Glutamatergic neuron (in vitro differentiated cells): Measurements from ENCODE around the gene STX10. TPM values are rescaled to one million over a fixed set of nuclear protein-coding genes. Genes with fewer than 3 reads are reported as not detected.
"Not testable (repeated sequence)": the region's sequence is repeated elsewhere in the genome, so short reads cannot be mapped to it uniquely, and the experiment has no call there.

ENCODE experiments used
- DNase-seq: peaks from one replicate; pipeline ENCODE4 v3.0.0; 2022
- H3K27ac Mint-ChIP-seq: one replicate; pipeline ENCODE4 v1.8.0; 2020; ENCODE audit warnings: mild to moderate bottlenecking, mixed read lengths, inconsistent platforms; ENCODE audit not compliant: unreplicated experiment
- H3K27me3 Mint-ChIP-seq: one replicate; pipeline ENCODE4 v1.8.0; 2020; ENCODE audit warnings: mild to moderate bottlenecking, moderate library complexity, mixed read lengths, inconsistent platforms; ENCODE audit not compliant: unreplicated experiment
- H3K36me3 Mint-ChIP-seq: one replicate; pipeline ENCODE4 v1.8.0; 2020; ENCODE audit warnings: mild to moderate bottlenecking, mixed read lengths, inconsistent platforms; ENCODE audit not compliant: unreplicated experiment
- H3K4me1 Mint-ChIP-seq: one replicate; pipeline ENCODE4 v1.8.0; 2020; ENCODE audit warnings: mild to moderate bottlenecking, low read depth, mixed read lengths, inconsistent platforms; ENCODE audit not compliant: unreplicated experiment
- H3K4me3 Mint-ChIP-seq: one replicate; pipeline ENCODE4 v1.8.0; 2020; ENCODE audit warnings: mild to moderate bottlenecking, mixed read lengths, inconsistent platforms; ENCODE audit not compliant: unreplicated experiment
- H3K9me3 Mint-ChIP-seq: one replicate; pipeline ENCODE4 v1.8.0; 2020; ENCODE audit warnings: mild to moderate bottlenecking, moderate library complexity, mixed read lengths, inconsistent platforms; ENCODE audit not compliant: unreplicated experiment
- total RNA-seq: library from RNA; stranded (reverse); fragmentation: NEBNext Ultra II Directional; extraction: Animal tissue kit (Norgen Biotek cat#: 25700); gene quantifications from one replicate; pipeline ENCODE4 v1.2.1, GENCODE V29; 2021; ENCODE audit not compliant: unreplicated experiment
- TF ChIP-seq, protein P1 (sequence below): fragments of 200-600 bp; sonication (generic); IDR thresholded peaks from one replicate; pipeline ENCODE4 v1.5.0; 2021; ENCODE audit not compliant: partially characterized antibody, unreplicated experiment

The STX10 gene
- total RNA-seq, 1 donor from 2014 or later, result 17.2 TPM

DNA sequence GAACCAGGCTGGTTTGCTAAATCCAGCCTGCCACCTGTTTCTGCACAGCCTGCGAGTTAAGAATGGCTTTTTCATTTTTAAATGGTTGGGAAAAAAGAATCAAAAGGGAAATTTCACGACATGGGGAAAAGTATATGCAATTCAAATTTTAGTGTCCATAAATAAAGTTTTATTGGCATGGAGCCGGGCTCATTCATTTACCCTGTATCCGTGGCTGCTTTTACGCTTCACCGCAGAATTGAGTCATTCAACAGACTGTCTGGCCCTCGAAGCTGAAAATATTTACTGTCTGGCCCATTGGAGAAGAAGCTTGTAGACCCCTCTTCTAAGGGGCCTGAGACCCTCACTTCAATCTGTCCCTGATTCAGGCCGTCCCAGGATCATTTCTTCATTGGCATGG, 26.2 kb upstream of the STX10 start:
- H3K4me1 Mint-ChIP-seq, result peaks cover 4% of the 10 kb centered on the region
- no peaks in the 10 kb centered on the region for H3K27me3 Mint-ChIP-seq
- H3K27ac Mint-ChIP-seq, result no peak overlapping the region
- TF ChIP-seq, protein P1, sequence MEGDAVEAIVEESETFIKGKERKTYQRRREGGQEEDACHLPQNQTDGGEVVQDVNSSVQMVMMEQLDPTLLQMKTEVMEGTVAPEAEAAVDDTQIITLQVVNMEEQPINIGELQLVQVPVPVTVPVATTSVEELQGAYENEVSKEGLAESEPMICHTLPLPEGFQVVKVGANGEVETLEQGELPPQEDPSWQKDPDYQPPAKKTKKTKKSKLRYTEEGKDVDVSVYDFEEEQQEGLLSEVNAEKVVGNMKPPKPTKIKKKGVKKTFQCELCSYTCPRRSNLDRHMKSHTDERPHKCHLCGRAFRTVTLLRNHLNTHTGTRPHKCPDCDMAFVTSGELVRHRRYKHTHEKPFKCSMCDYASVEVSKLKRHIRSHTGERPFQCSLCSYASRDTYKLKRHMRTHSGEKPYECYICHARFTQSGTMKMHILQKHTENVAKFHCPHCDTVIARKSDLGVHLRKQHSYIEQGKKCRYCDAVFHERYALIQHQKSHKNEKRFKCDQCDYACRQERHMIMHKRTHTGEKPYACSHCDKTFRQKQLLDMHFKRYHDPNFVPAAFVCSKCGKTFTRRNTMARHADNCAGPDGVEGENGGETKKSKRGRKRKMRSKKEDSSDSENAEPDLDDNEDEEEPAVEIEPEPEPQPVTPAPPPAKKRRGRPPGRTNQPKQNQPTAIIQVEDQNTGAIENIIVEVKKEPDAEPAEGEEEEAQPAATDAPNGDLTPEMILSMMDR, result no peak
- H3K4me3 Mint-ChIP-seq, result no peak overlapping the region
- H3K9me3 Mint-ChIP-seq, result peaks cover 3% of the 10 kb centered on the region
- no peak for DNase-seq
- H3K36me3 Mint-ChIP-seq, result no peaks in the 10 kb centered on the region

DNA sequence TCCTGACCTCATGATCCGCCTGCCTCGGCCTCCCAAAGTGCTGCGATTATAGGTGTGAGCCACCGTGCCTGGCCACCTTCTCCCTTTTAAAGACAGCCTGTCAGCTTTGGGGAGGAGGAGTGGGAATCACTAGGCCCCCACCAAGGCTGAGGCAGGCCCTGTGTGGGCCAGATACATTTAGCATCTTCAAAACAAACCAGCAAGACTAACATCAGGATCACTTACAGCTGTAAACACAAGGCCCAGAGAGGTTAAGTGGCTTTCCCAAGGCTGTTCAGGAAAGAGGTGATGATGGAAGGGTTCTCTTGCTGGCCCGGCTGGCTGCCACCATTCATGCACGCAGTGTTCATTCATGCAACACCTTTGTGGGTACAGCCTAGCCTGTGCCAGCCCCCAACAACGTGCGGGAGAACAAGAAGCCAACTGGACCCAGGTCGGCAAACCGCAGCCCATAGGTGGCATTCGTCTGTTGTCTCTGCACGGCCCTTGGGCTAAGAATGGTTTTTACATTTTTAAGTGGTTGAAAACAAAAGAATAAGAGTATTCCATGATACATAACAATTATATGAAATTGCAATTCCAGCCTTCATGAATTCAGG, 23.1 kb upstream of the STX10 start:
- TF ChIP-seq, protein P1, result no peak
- Mint-ChIP-seq H3K36me3 (no peaks in the 10 kb centered on the region), H3K27ac (peak overlapping the region; percentile 6), H3K9me3 (peaks cover 6% of the 10 kb centered on the region), H3K27me3 (no peaks in the 10 kb centered on the region), H3K4me1 (peaks cover 5% of the 10 kb centered on the region), H3K4me3 (no peak overlapping the region)
- DNase-seq, result no peak

DNA sequence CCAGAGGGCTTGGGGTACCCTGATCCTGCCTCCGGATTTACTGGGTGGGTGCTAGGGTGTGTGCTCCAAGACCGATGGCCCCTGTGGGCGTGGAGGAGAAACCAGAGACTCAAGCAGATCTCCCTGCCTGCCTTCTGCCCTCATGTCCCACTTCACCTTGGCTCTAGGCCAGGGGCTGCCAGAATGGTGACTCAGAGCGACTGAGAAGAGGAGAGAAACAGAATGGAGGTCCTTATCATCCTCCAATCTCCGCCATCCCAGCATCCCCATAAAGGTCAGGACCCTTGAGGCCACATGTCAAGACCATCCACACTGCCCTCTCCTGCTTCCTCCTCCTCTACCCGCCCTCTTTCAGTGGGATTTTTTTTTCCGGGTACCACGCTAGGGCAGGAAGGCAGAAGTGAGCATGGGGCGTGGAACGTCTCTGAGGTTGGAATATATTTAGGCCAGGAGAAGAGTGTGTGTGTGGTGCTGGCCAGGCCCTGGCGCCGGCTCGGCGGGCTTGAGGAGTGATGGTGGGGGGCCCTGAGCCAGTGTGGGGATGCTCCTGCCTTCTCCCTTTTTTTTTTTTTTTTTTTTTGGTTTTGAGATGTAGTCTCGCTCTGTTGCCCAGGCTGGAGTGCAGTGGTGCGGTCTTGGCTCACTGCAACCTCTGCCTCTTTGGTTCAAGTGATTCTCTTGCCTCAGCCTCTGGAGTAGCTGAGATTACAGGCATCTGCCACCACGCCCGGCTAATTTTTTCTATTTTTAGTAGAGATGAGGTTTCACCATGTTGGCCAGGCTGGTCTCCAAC, 22.4 kb upstream of the STX10 start:
- H3K27me3 Mint-ChIP-seq, result no peaks in the 10 kb centered on the region
- peaks cover 4% of the 10 kb centered on the region for H3K9me3 Mint-ChIP-seq
- peak overlapping the region; percentile 6 for H3K27ac Mint-ChIP-seq
- H3K4me1 Mint-ChIP-seq, result peaks cover 8% of the 10 kb centered on the region
- DNase-seq, result no peak
- H3K4me3 Mint-ChIP-seq, result no peak overlapping the region
- TF ChIP-seq, protein P1, result no peak
- H3K36me3 Mint-ChIP-seq, result no peaks in the 10 kb centered on the region

DNA sequence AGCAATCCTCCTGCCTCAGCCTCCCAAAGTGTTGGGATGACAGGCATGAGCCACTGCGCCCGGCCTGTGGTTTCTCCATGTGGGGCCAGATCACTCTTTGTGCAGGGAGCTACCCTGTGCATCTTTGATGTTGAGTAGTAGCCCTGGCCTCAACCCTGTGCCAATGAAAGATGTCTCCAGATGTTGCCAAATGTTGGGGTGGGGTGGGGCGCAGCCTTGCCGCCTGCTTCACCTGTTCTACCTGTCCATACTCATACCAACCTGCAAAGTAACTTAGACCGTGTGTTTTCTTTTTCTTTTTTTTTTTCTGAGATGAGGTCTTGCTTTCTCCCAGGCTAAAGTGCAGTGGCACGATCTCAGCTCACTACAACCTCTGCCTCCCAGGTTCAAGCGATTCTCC, 21.0 kb upstream of the STX10 start:
- Mint-ChIP-seq H3K27me3 (no peaks in the 10 kb centered on the region), H3K4me3 (no peak overlapping the region), H3K27ac (no peak overlapping the region), H3K9me3 (peaks cover 4% of the 10 kb centered on the region), H3K4me1 (peaks cover 13% of the 10 kb centered on the region), H3K36me3 (no peaks in the 10 kb centered on the region)
- DNase-seq, result no peak
- TF ChIP-seq, protein P1, result no peak

DNA sequence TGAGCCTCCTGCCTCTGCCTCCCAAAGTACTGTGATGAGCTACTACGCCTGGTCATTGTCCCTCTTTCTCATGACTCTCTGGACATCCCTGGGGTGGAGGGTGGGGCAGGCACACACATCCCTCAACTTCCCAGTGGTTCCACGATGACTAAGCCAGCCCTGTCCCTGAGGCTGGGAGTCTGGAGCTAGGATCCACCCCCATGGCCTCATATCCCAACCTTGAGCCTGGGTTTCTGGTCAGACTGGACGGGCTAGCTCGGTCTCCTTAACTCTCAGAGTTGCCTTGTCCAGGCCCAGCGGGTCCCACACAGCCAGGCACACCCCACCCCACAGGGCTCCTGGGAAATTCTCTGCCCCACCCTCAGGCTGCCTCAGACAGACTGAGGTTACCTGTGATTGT, 19.6 kb upstream of the STX10 start:
- DNase-seq, result no peak
- Mint-ChIP-seq H3K9me3 (peaks cover 5% of the 10 kb centered on the region), H3K4me1 (peaks cover 14% of the 10 kb centered on the region), H3K4me3 (no peak overlapping the region), H3K27ac (no peak overlapping the region), H3K36me3 (no peaks in the 10 kb centered on the region), H3K27me3 (peaks cover under 1% of the 10 kb centered on the region)
- TF ChIP-seq, protein P1, result no peak

DNA sequence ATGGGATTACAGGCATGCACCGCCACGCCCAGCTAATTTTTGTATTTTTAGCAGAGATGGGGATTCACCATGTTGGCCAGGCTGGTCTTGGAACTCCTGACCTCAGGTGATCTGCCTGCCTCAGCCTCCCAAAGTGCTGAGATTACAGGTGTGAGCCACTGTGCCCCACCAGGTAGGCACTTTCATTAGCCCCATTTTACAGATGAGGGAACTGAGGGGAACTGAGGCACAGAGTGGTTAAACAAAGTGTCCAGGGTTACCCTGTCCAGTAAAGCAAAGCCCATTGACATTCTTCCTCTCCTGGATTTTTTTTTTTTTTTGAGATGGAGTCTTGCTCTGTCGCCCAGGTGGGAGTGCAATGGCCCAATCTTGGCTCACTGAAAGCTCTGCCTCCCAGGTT, 16.0 kb upstream of the STX10 start:
- peaks cover 21% of the 10 kb centered on the region for H3K4me1 Mint-ChIP-seq
- H3K9me3 Mint-ChIP-seq, result peaks cover 12% of the 10 kb centered on the region
- not testable (repeated sequence) for H3K4me3 Mint-ChIP-seq, H3K36me3 Mint-ChIP-seq, DNase-seq, H3K27me3 Mint-ChIP-seq
- H3K27ac Mint-ChIP-seq, result peak overlapping the region; percentile 98
